A673 (cell line): Measurements from ENCODE around the gene TPR. TPM values are rescaled to one million over a fixed set of nuclear protein-coding genes. Genes with fewer than 3 reads are reported as not detected.

Experiments
- BruUV-seq: library from RNA; stranded (reverse); fragments of 400-500 nt; replicated peaks from 2 replicates; lab custom pipeline; 2021; lab: Mats Ljungman, UMichigan
- CTCF ChIA-PET: fragments of 300-600 bp; sonication (Branson Sonifier 250); formaldehyde crosslinking; loops from one replicate; lab custom pipeline; 2022; ENCODE audit warnings: antibody characterized with exemption; lab: Charles Lee
- POLR2A ChIA-PET: fragments of 300-600 bp; sonication (Branson Sonifier 250); formaldehyde crosslinking; loops from one replicate; lab custom pipeline; 2022; ENCODE audit warnings: antibody characterized with exemption; ENCODE audit not compliant: low non-redundant PET; lab: Charles Lee
- DNase-seq: peaks from one replicate; pipeline ENCODE4 v3.0.0-alpha.2; 2015; ENCODE audit warnings: low spot score
- H3K27ac ChIP-seq: fragments of 200-600 bp; sonication (generic); 2 replicates; pipeline ENCODE4 v1.5.1; 2016; ENCODE audit warnings: mixed run types, low read depth, mild to moderate bottlenecking, mixed read lengths, antibody characterized with exemption, low read length; ENCODE audit not compliant: poor library complexity, severe bottlenecking
- H3K27me3 ChIP-seq: fragments of 200-600 bp; sonication (generic); replicated peaks from 2 replicates; pipeline ENCODE4 v1.6.1; 2017; ENCODE audit warnings: mixed run types, low read depth, mild to moderate bottlenecking, mixed read lengths, antibody characterized with exemption, low read length; ENCODE audit not compliant: insufficient read depth, poor library complexity
- H3K36me3 ChIP-seq: fragments of 200-600 bp; sonication (generic); 2 replicates; pipeline ENCODE4 v1.6.1; 2016; ENCODE audit warnings: mixed run types, mild to moderate bottlenecking, mixed read lengths, antibody characterized with exemption, low read length; ENCODE audit not compliant: insufficient read depth, poor library complexity, severe bottlenecking
- H3K4me1 ChIP-seq: fragments of 200-600 bp; sonication (generic); 2 replicates; pipeline ENCODE4 v1.6.1; 2017; ENCODE audit warnings: mixed run types, mild to moderate bottlenecking, mixed read lengths, antibody characterized with exemption, low read length; ENCODE audit not compliant: insufficient read depth, poor library complexity, severe bottlenecking
- H3K4me3 ChIP-seq: fragments of 200-600 bp; sonication (generic); 2 replicates; pipeline ENCODE4 v1.5.1; 2016; ENCODE audit warnings: low read depth, mixed run types, mild to moderate bottlenecking, mixed read lengths, low read length; ENCODE audit not compliant: poor library complexity, severe bottlenecking
- H3K9me3 ChIP-seq: fragments of 200-600 bp; sonication (generic); 2 replicates; pipeline ENCODE4 v1.6.1; 2016; ENCODE audit warnings: mixed run types, low read depth, mild to moderate bottlenecking, mixed read lengths, antibody characterized with exemption, low read length; ENCODE audit not compliant: poor library complexity, severe bottlenecking
- EZH2 ChIP-seq: fragments of 200-600 bp; sonication (generic); IDR thresholded peaks from 2 replicates; pipeline ENCODE4 v1.6.1; 2017; ENCODE audit warnings: borderline replicate concordance, low read depth, mild to moderate bottlenecking, mixed read lengths, antibody characterized with exemption, low read length; ENCODE audit not compliant: poor library complexity, severe bottlenecking
- intact Hi-C: fragments of 100-400 bp; cut with micrococcal nuclease; formaldehyde crosslinking; loops from one replicate; pipeline ENCODE4 v1.10.0; 2022; ENCODE audit not compliant: unreplicated experiment
- total RNA-seq: library from RNA; stranded (reverse); gene quantifications from 2 replicates; pipeline ENCODE4 v1.2.3, GENCODE V29; 2021
- TF ChIP-seq, protein P1 (sequence below): fragments of 300-800, 200-600 bp; sonication (generic); conservative IDR thresholded peaks from 2 replicates; pipeline ENCODE4 v1.5.1; 2017; ENCODE audit warnings: low read depth, mild to moderate bottlenecking, antibody characterized with exemption, low read length, moderate library complexity, mixed read lengths

Gene TPR
- total RNA-seq, 1 experiment from 2014 or later: 137 TPM

DNA sequence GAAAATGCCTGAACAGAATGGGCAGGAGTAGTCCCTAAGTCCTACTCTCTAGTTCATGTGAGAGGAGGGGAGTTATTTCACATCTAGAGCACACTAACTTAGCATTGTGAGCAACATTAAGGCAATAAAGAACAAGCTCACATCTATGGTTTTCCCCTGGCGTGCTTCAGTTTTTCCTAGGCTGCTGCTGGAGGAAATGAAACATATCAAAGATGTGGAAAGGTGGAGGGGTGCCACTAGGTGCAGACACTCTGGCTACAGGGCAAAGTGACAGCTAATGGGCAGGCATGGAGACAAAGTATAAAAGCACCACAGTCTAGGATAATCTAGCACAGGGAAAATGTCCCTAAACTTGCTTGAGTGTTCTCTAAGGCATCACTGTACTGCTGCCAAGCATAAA is 82.2 kb downstream of the TPR start:
- Histone ChIP-seq H3K4me1 (peaks cover 10% of the 10 kb centered on the region), H3K9me3 (no peaks in the 10 kb centered on the region), H3K4me3 (no peak overlapping the region), H3K27me3 (no peaks in the 10 kb centered on the region), H3K36me3 (no peaks in the 10 kb centered on the region), H3K27ac (no peak overlapping the region)
- DNase-seq: no peak
- no TSS peak for BruUV-seq
- ChIA-PET CTCF (no interaction called here), POLR2A (no interaction called here)
- intact Hi-C loops: no loop called here
- TF ChIP-seq, protein P1, sequence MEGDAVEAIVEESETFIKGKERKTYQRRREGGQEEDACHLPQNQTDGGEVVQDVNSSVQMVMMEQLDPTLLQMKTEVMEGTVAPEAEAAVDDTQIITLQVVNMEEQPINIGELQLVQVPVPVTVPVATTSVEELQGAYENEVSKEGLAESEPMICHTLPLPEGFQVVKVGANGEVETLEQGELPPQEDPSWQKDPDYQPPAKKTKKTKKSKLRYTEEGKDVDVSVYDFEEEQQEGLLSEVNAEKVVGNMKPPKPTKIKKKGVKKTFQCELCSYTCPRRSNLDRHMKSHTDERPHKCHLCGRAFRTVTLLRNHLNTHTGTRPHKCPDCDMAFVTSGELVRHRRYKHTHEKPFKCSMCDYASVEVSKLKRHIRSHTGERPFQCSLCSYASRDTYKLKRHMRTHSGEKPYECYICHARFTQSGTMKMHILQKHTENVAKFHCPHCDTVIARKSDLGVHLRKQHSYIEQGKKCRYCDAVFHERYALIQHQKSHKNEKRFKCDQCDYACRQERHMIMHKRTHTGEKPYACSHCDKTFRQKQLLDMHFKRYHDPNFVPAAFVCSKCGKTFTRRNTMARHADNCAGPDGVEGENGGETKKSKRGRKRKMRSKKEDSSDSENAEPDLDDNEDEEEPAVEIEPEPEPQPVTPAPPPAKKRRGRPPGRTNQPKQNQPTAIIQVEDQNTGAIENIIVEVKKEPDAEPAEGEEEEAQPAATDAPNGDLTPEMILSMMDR: no peak
- no peak for TF ChIP-seq EZH2

GRCh38 chr1:186291271-186291670 is 83.8 kb downstream of the TPR start:
- H3K27ac ChIP-seq: no peak overlapping the region
- BruUV-seq: no TSS peak
- H3K4me3 ChIP-seq: no peak overlapping the region
- intact Hi-C loops: no loop called here
- DNase-seq: no peak
- ChIA-PET POLR2A (no interaction called here), CTCF (no interaction called here)
- H3K36me3 ChIP-seq: no peaks in the 10 kb centered on the region
- H3K9me3 ChIP-seq: no peaks in the 10 kb centered on the region
- TF ChIP-seq EZH2: no peak
- TF ChIP-seq, protein P1: no peak
- H3K4me1 ChIP-seq: peaks cover 4% of the 10 kb centered on the region
- H3K27me3 ChIP-seq: no peaks in the 10 kb centered on the region

DNA sequence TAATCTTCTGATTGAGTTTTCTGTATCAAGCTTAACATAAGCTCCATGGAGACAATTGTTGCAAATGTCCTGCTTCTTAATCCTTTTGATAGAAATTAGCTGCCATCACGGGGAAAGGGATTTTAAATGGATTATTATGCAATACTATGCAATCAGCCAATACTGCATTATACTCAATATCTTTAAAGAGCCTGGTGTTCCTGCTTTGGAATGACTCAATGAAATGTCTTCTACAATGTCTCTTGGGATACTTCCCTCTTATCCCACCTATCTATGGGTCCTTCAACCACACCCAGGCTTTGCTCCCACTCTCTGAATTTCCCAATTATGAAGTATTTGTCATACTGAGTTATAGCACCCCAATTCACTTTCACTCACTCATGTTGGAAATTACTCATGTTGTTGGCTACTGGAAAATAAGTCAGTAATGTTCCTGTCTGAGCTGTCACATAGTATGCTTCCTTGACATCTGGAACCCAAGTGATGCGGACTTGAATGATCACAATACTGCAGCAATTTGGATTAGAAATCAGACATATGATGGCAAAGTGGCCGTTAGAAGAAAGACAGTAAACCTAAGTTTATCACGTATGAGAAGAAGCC is 85.0 kb downstream of the TPR start:
- intact Hi-C loops: no loop called here
- no TSS peak for BruUV-seq
- ChIA-PET CTCF (no interaction called here), POLR2A (no interaction called here)
- TF ChIP-seq EZH2: no peak
- TF ChIP-seq, protein P1: no peak
- H3K9me3 ChIP-seq: no peaks in the 10 kb centered on the region
- H3K27ac ChIP-seq: no peak overlapping the region
- peaks cover 4% of the 10 kb centered on the region for H3K4me1 ChIP-seq
- H3K36me3 ChIP-seq: no peaks in the 10 kb centered on the region
- no peaks in the 10 kb centered on the region for H3K27me3 ChIP-seq
- peak; percentile 11 for DNase-seq
- H3K4me3 ChIP-seq: no peak overlapping the region
